ENCODE results near the gene ZBTB7C. TPM values are rescaled to one million over a fixed set of nuclear protein-coding genes. Genes with fewer than 3 reads are reported as not detected.

The ZBTB7C gene
- total RNA-seq, 1 experiment from 2014 or later, result 0.33 TPM

- Mint-ChIP-seq H3K4me3 (no peak overlapping the region), H3K27me3 (ENCODE audit: low read depth) (no peaks in the 10 kb centered on the region; the same call in 1 of the 2 replicates)
- no peak for DNase-seq
Measured at GRCh38 chr18:48085781-48086487, 323.2 kb downstream of the ZBTB7C start.

More at GRCh38 chr18:48085781-48086487, 323.2 kb downstream of the ZBTB7C start:
- WGBS (ENCODE audit: extremely low coverage, insufficient read length, low lambda C conversion rate), result no CpG with 5 or more reads among the region's 4 CpGs
- Histone ChIP-seq H2AFZ (ENCODE audit: low read length) (no peak overlapping the region), H2AK5ac (ENCODE audit: insufficient read length, low read length) (no peak overlapping the region), H2BK120ac (ENCODE audit: low read depth, low read length, poor library complexity, severe bottlenecking) (no peak overlapping the region), H3K27ac (ENCODE audit: insufficient read length, low read depth, low read length) (no peak overlapping the region), H3K79me2 (ENCODE audit: insufficient read depth, low read length) (no peaks in the 10 kb centered on the region), H2BK12ac (ENCODE audit: insufficient read length, low read depth, low read length) (no peak overlapping the region), H3K27me3 (ENCODE audit: insufficient read depth, low read length) (no peaks in the 10 kb centered on the region; the same call in 1 of the 2 replicates), H4K8ac (replicated peaks; ENCODE audit: insufficient read length, low read depth, low read length) (no peak overlapping the region), H3K23me2 (ENCODE audit: insufficient read length, low read depth, low read length, poor library complexity, severe bottlenecking) (no peaks in the 10 kb centered on the region), H3K18ac (ENCODE audit: insufficient read length, low read depth, low read length) (no peak overlapping the region), H3K4ac (ENCODE audit: low read depth, low read length) (no peak overlapping the region), H4K20me1 (ENCODE audit: control insufficient read depth, insufficient read depth, insufficient read length) (no peaks in the 10 kb centered on the region), H2BK15ac (ENCODE audit: low read depth, low read length) (no peak overlapping the region), H3K79me1 (ENCODE audit: insufficient read depth, low read depth, low read length, poor library complexity, severe bottlenecking) (no peaks in the 10 kb centered on the region), H3K4me1 (ENCODE audit: insufficient read depth, low read length) (no peaks in the 10 kb centered on the region), H3T11ph (ENCODE audit: low read length) (no peak overlapping the region), H3K56ac (ENCODE audit: insufficient read length, low read depth, low read length) (no peak overlapping the region), H3K23ac (ENCODE audit: insufficient read length, low read depth, low read length) (no peak overlapping the region), H3K9me3 (ENCODE audit: control insufficient read depth, low read depth, low read length) (no peaks in the 10 kb centered on the region), H3K14ac (ENCODE audit: insufficient read depth, low read length) (no peak overlapping the region), H2BK5ac (ENCODE audit: insufficient read length, low read length) (no peak overlapping the region), H3K4me2 (ENCODE audit: insufficient read depth, insufficient read length, low read length) (no peak overlapping the region), H3K9ac (ENCODE audit: extremely low read depth, insufficient read length, low read length) (no peak overlapping the region), H4K91ac (ENCODE audit: insufficient read length, low read depth, low read length) (no peak overlapping the region), H4K5ac (ENCODE audit: insufficient read length, low read depth, low read length) (no peak overlapping the region), H2BK20ac (ENCODE audit: low read depth, low read length, poor library complexity, severe bottlenecking) (no peak overlapping the region)
- no peaks in the 10 kb centered on the region for H3K36me3 Mint-ChIP-seq (ENCODE audit: insufficient read depth in 1 of 3, low read depth in 3 of 3)
- TF ChIP-seq, protein P1, sequence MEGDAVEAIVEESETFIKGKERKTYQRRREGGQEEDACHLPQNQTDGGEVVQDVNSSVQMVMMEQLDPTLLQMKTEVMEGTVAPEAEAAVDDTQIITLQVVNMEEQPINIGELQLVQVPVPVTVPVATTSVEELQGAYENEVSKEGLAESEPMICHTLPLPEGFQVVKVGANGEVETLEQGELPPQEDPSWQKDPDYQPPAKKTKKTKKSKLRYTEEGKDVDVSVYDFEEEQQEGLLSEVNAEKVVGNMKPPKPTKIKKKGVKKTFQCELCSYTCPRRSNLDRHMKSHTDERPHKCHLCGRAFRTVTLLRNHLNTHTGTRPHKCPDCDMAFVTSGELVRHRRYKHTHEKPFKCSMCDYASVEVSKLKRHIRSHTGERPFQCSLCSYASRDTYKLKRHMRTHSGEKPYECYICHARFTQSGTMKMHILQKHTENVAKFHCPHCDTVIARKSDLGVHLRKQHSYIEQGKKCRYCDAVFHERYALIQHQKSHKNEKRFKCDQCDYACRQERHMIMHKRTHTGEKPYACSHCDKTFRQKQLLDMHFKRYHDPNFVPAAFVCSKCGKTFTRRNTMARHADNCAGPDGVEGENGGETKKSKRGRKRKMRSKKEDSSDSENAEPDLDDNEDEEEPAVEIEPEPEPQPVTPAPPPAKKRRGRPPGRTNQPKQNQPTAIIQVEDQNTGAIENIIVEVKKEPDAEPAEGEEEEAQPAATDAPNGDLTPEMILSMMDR (conservative IDR thresholded peaks at IDR 0.05), result no peak
- no peaks in the 10 kb centered on the region for H3K9me3 Mint-ChIP-seq
- no peak overlapping the region; a peak in 1 of 7 replicates for H3K27ac Mint-ChIP-seq
- peaks cover under 1 to 4% of the 10 kb centered on the region in 2 experiments for H3K4me1 Mint-ChIP-seq

Data from H9 (cell line).